GM23248 (cell line): ENCODE results near the gene ZNF227.

Experiments used
- EZH2 ChIP-seq: fragments of 200-600 bp; sonication (generic); IDR thresholded peaks from 2 replicates; pipeline ENCODE4 v1.6.1; 2018; ENCODE audit warnings: antibody characterized with exemption, mild to moderate bottlenecking; ENCODE audit not compliant: insufficient read depth, poor library complexity, severe bottlenecking
- EZH2phosphoT487 ChIP-seq: fragments of 200-600 bp; sonication (generic); IDR thresholded peaks from 2 replicates; pipeline ENCODE4 v1.6.1; 2018; ENCODE audit warnings: antibody characterized with exemption, moderate library complexity, mild to moderate bottlenecking, low read depth; ENCODE audit not compliant: insufficient read depth

GRCh38 chr19:44258835-44259413 lies 46.6 kb downstream of the ZNF227 start:
- TF ChIP-seq EZH2 (no peak), EZH2phosphoT487 (no peak)
